ENCODE data around the gene C17orf50. TPM values are rescaled to one million over a fixed set of nuclear protein-coding genes. Genes with fewer than 3 reads are reported as not detected.
A peak's percentile ranks its signal among the peaks of the same experiment; 100 is the strongest.

Gene C17orf50
- total RNA-seq, 4 donors from 2014 or later: not detected

- H3K27me3 ChIP-seq: no peaks in the 10 kb centered on the region
- H3K27ac ChIP-seq: peak overlapping the region in 2 of 4 donors; percentile 41 to 77
- WGBS, 2 donors: 74 to 85% methylated on average over 19 to 22 of the region's 24 CpGs
- no peak for TF ChIP-seq CTCF (IDR thresholded peaks at IDR 0.05)
- H3K36me3 ChIP-seq: no peaks in the 10 kb centered on the region
- peaks cover 0 to 43% (median 29%) of the 10 kb centered on the region in 4 donors for H3K4me1 ChIP-seq
- DNase-seq (ENCODE audit: low spot score in 2 of 2): no peak
- no peaks in the 10 kb centered on the region for H3K9me3 ChIP-seq
- no peak overlapping the region for H3K4me3 ChIP-seq
Measured at GRCh38 chr17:35766489-35766877, 5.8 kb downstream of the C17orf50 start.

- H3K4me1 ChIP-seq: peaks cover 0 to 46% (median 29%) of the 10 kb centered on the region in 4 donors
- no peaks in the 10 kb centered on the region for H3K36me3 ChIP-seq
- DNase-seq (ENCODE audit: low spot score in 2 of 2): peak in 1 of 2 donors; percentile 54
- TF ChIP-seq CTCF (IDR thresholded peaks at IDR 0.05): peak; percentile 39 to 71 (median 54)
- no peak for TF ChIP-seq EP300 (IDR thresholded peaks at IDR 0.05)
- no peaks in the 10 kb centered on the region for H3K27me3 ChIP-seq
- H3K9me3 ChIP-seq: no peaks in the 10 kb centered on the region
- WGBS, 2 donors: 43 to 47% methylated on average over 7 of the region's 7 CpGs
- H3K4me3 ChIP-seq: no peak overlapping the region
- H3K27ac ChIP-seq: peak overlapping the region in 2 of 4 donors; percentile 41 to 77
Measured at GRCh38 chr17:35766903-35767510, 6.3 kb downstream of the C17orf50 start.

DNA sequence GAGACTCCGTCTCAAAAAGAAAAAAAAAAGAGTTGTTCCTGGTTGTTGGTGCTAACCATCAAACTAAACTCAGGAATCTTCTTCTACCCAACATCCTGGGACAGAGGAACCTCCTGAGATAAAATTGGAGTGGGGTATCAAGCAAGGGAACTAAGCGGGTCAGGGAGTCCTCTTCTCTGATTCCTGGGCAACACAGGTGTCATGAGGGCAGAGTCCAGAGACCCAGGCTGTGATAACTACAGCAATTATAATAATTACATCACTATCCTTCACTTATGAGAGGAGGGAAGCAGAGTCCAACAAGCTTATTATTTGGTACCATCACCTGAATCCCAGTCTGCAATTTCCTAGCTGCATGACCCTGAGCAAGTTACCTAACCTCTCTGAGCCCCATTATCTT is 8.1 kb downstream of the C17orf50 start:
- no peak for TF ChIP-seq CTCF (IDR thresholded peaks at IDR 0.05)
- TF ChIP-seq POLR2A (IDR thresholded peaks at IDR 0.05): no peak
- TF ChIP-seq EP300 (IDR thresholded peaks at IDR 0.05): no peak
- Histone ChIP-seq H3K27ac (no peak overlapping the region), H3K27me3 (no peaks in the 10 kb centered on the region), H3K4me1 (peaks cover 0 to 61% (median 39%) of the 10 kb centered on the region in 4 donors), H3K4me3 (no peak overlapping the region), H3K9me3 (no peaks in the 10 kb centered on the region), H3K36me3 (no peaks in the 10 kb centered on the region)
- WGBS, 2 donors: 84 to 98% methylated on average over 2 of the region's 2 CpGs
- DNase-seq (ENCODE audit: low spot score in 2 of 2): no peak

DNA sequence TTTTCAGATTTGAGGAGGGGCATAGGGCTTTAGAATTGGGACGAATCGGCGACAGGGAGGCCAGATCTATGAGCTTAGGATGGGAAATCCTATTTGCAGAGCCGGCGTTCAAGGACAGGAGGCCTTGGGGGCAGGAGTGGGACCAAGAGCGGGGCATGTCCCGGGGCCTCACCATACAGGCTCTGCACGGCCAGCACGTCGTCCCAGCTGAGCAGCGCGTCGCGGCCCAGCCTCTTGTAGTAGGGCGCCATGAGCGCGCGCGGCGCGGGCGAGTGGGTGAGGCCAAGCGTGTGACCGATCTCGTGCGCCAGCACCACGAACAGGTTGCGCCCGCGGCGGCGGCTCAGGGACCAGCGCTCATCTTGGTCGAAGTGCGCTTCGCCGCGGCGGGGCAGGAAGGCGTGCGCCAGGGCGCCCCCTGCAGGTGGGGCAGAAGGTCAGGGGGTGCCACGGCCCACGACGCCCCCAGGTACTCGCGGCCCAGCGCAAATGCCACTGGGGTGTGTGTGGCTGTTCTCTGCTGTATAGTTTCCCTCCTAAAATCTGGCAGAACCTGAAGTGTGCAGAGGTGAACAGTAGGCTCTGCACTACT is 9.3 kb downstream of the C17orf50 start:
- Histone ChIP-seq H3K27ac (peak overlapping the region in 1 of 4 donors; percentile 62), H3K4me1 (peaks cover 4 to 61% (median 40%) of the 10 kb centered on the region in 4 donors), H3K9me3 (no peaks in the 10 kb centered on the region), H3K4me3 (no peak overlapping the region), H3K36me3 (no peaks in the 10 kb centered on the region), H3K27me3 (no peaks in the 10 kb centered on the region)
- no peak for TF ChIP-seq EP300 (IDR thresholded peaks at IDR 0.05)
- TF ChIP-seq POLR2A (IDR thresholded peaks at IDR 0.05): no peak
- no peak for TF ChIP-seq CTCF (IDR thresholded peaks at IDR 0.05)
- WGBS, 2 donors: 93% methylated on average over 46 to 48 of the region's 48 CpGs
- DNase-seq (ENCODE audit: low spot score in 2 of 2): no peak

GRCh38 chr17:35773129-35773528 is 12.4 kb downstream of the C17orf50 start:
- H3K4me1 ChIP-seq: peaks cover 4 to 62% (median 45%) of the 10 kb centered on the region in 4 donors
- peak overlapping the region; percentile 65 to 89 (median 76) for H3K27ac ChIP-seq

More at GRCh38 chr17:35773129-35773528, 12.4 kb downstream of the C17orf50 start:
- TF ChIP-seq CTCF (IDR thresholded peaks at IDR 0.05): no peak
- TF ChIP-seq EP300 (IDR thresholded peaks at IDR 0.05): no peak
- TF ChIP-seq POLR2A (IDR thresholded peaks at IDR 0.05): no peak
- no peaks in the 10 kb centered on the region for H3K36me3 ChIP-seq
- no peaks in the 10 kb centered on the region for H3K27me3 ChIP-seq
- H3K4me3 ChIP-seq: no peak overlapping the region
- 83 to 86% methylated on average over 17 of the region's 20 CpGs for WGBS, 2 donors
- no peaks in the 10 kb centered on the region for H3K9me3 ChIP-seq
- no peak for DNase-seq (ENCODE audit: low spot score in 2 of 2)

All from tibial nerve (tissue), 4 donors.